Spleen (tissue), 7 donors: ENCODE results near the gene ASTN1.

ENCODE experiments used
- CTCF ChIP-seq, 11 experiments: fragments of 200-600 bp in 7 of 11; fragments of 450-650 bp in 4 of 11; sonication (generic) in 4 of 11; IDR thresholded peaks in 8 of 11; conservative IDR thresholded peaks in 3 of 11; 1 replicate in 7 of 11; 2 replicates in 4 of 11; pipeline versions ENCODE4 v1.4.0 to v1.8.0; 2016 to 2021; ENCODE audit warnings: antibody characterized with exemption in 11 of 11, inconsistent platforms in 4 of 11, mild to moderate bottlenecking in 1 of 11
- POLR2A ChIP-seq, 3 donors: fragments of 450-650 bp; IDR thresholded peaks; one replicate each; pipeline ENCODE4 v1.5.1; 2017; ENCODE audit warnings: antibody characterized with exemption in 3 of 3, mild to moderate bottlenecking in 1 of 3
- POLR2AphosphoS5 ChIP-seq, 3 donors: sonication (generic); formaldehyde crosslinking; IDR thresholded peaks; one replicate each; pipeline ENCODE4 v1.5.1; 2017; ENCODE audit warnings: antibody characterized with exemption in 3 of 3
- donor health status: DM: no; HTN: no; CAD: no; lungs with moderate emphysema.
- donor health status: DM: no; HTN: no; CAD: no.
- donor health status: DM: no; HTN: no; CAD: no.

GRCh38 chr1:176884286-176884685 is 280.2 kb downstream of the ASTN1 start:
- no peak for TF ChIP-seq CTCF (IDR thresholded peaks at IDR 0.05 in 8 of 11, conservative IDR thresholded peaks at IDR 0.05 in 3 of 11)
- no peak for TF ChIP-seq POLR2A (IDR thresholded peaks at IDR 0.05)
- TF ChIP-seq POLR2AphosphoS5 (IDR thresholded peaks at IDR 0.05), result no peak
